OCI-LY7 (cell line): ENCODE results near the gene UTS2R. TPM values are rescaled to one million over a fixed set of nuclear protein-coding genes. Genes with fewer than 3 reads are reported as not detected.
"Not testable (repeated sequence)": the region's sequence is repeated elsewhere in the genome, so short reads cannot be mapped to it uniquely, and the experiment has no call there.

Source experiments
- BruUV-seq: library from RNA; stranded (reverse); fragments of 400-500 nt; replicated peaks from 2 replicates; lab custom pipeline; 2021; lab: Mats Ljungman, UMichigan
- CTCF ChIA-PET: fragments of 300-600 bp; sonication (Branson Sonifier 250); formaldehyde crosslinking; loops from one replicate; lab custom pipeline; 2022; ENCODE audit warnings: antibody characterized with exemption; ENCODE audit not compliant: unreplicated experiment; lab: Charles Lee
- POLR2A ChIA-PET: fragments of 300-600 bp; sonication (Branson Sonifier 250); formaldehyde crosslinking; loops from one replicate; lab custom pipeline; 2022; ENCODE audit warnings: antibody characterized with exemption; lab: Charles Lee
- DNase-seq: peaks from one replicate; pipeline ENCODE4 v3.0.0-alpha.2; 2015; ENCODE audit warnings: low spot score
- H2AFZ ChIP-seq: fragments of 200-600 bp; sonication (generic), shearing (Covaris generic); 2 replicates; pipeline ENCODE4 v1.6.1; 2014; ENCODE audit warnings: mild to moderate bottlenecking, antibody characterized with exemption, low read length, moderate library complexity
- H3K27ac ChIP-seq: fragments of 200-600 bp; sonication (generic); 2 replicates; pipeline ENCODE4 v1.5.1; 2014; ENCODE audit warnings: mixed run types, low read depth, mild to moderate bottlenecking, moderate library complexity, low read length, inconsistent platforms; ENCODE audit not compliant: poor library complexity, severe bottlenecking
- H3K36me3 ChIP-seq: fragments of 200-600 bp; sonication (generic); 2 replicates; pipeline ENCODE4 v1.6.1; 2014; ENCODE audit warnings: mild to moderate bottlenecking, antibody characterized with exemption, low read length, moderate library complexity, mixed read lengths; ENCODE audit not compliant: insufficient read depth
- H3K4me1 ChIP-seq: fragments of 200-600 bp; sonication (generic); 2 replicates; pipeline ENCODE4 v1.5.1; 2014; ENCODE audit warnings: mild to moderate bottlenecking, low read length; ENCODE audit not compliant: insufficient read depth, poor library complexity, severe bottlenecking
- H3K4me2 ChIP-seq: fragments of 200-600 bp; sonication (generic); 2 replicates; pipeline ENCODE4 v1.6.1; 2014; ENCODE audit warnings: mild to moderate bottlenecking, low read length
- H3K4me3 ChIP-seq: fragments of 200-600 bp; sonication (generic); 2 replicates; pipeline ENCODE4 v1.5.1; 2014; ENCODE audit warnings: mild to moderate bottlenecking, low read depth, low read length; ENCODE audit not compliant: poor library complexity, severe bottlenecking
- H3K79me2 ChIP-seq: fragments of 200-600 bp; sonication (generic); 2 replicates; pipeline ENCODE4 v1.6.1; 2016; ENCODE audit warnings: low read depth, mild to moderate bottlenecking, low read length, moderate library complexity, mixed read lengths; ENCODE audit not compliant: insufficient read depth
- H3K9me2 ChIP-seq: fragments of 200-600 bp; sonication (generic); 2 replicates; pipeline ENCODE4 v1.6.1; 2016; ENCODE audit warnings: mild to moderate bottlenecking, low read length, mixed read lengths; ENCODE audit not compliant: insufficient read depth
- H3K9me3 ChIP-seq: fragments of 200-600 bp; sonication (generic); 2 replicates; pipeline ENCODE4 v1.6.1; 2014; ENCODE audit warnings: mild to moderate bottlenecking, mixed run types, low read length, mixed read lengths
- H4K20me1 ChIP-seq: fragments of 200-600 bp; sonication (generic); 2 replicates; pipeline ENCODE4 v1.6.1; 2014; ENCODE audit warnings: mild to moderate bottlenecking, antibody characterized with exemption, low read length, moderate library complexity, mixed read lengths; ENCODE audit not compliant: insufficient read depth
- CTCF ChIP-seq: fragments of 200-600 bp; sonication (generic); conservative IDR thresholded peaks from 2 replicates; pipeline ENCODE4 v1.5.1; 2014; ENCODE audit warnings: mild to moderate bottlenecking, antibody characterized with exemption, low read length, moderate library complexity, mixed read lengths
- EZH2phosphoT487 ChIP-seq: fragments of 200-600 bp; sonication (generic); IDR thresholded peaks from 2 replicates; pipeline ENCODE4 v1.6.1; 2018; ENCODE audit warnings: low read depth, borderline replicate concordance, mild to moderate bottlenecking, mixed run types, antibody characterized with exemption, low read length, moderate library complexity, mixed read lengths
- intact Hi-C: fragments of 100-400 bp; cut with micrococcal nuclease; formaldehyde crosslinking; loops from one replicate; pipeline ENCODE4 v1.10.0; 2022; ENCODE audit not compliant: unreplicated experiment
- total RNA-seq, 2 experiments: library from RNA; depleted of rRNA in 1 of 2; stranded (reverse); fragments of >200 nt in 1 of 2; shearing (Covaris generic) in 1 of 2; gene quantifications; 2 replicates each; pipeline ENCODE4 v1.2.3, GENCODE V29; 2014 to 2022

UTS2R gene
- total RNA-seq, 2 experiments from 2014 or later, result 17.4 to 36.3 TPM

DNA sequence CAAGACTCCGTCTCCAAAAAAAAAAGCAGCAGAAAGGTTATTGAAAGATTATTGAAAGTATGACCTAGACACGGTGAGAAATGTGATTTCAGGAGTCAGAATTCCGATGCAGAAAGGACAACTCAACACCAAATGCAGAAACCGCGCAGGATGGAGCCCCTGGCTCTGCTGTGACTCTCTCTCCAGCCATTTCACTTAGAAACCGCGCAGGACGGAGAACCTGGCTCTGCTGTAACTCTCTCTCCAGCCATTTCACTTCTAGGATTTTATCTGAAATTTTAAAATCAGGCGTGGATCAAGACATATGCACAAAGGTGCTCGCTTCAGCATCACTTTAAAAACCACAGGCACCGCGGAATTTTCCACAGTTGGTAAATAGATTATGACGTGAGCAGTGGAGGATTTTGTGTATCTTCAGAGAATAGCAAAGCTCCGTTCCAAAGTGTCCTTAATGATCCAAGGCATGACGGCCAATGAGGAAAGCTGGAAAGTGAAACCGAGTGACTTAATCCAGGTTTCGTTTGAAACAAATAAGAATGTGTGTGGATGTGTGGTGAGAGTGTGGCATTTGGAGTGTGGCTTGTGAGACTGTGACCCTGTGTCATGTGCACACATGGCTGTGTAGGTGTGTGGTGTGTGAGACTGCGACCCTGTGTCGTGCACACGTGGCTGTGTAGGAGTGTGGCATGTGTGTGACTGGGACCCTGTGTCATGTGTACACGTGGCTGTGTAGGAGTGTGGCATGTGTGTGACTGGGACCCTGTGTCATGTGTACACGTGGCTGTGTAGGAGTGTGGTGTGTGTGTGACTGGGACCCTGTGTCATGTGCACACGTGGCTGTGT is 9.5 kb downstream of the UTS2R start:
- CTCF ChIA-PET, result no interaction called here
- Histone ChIP-seq H2AFZ (no peak overlapping the region), H4K20me1 (no peaks in the 10 kb centered on the region), H3K4me1 (peaks cover 8% of the 10 kb centered on the region), H3K4me3 (no peak overlapping the region), H3K36me3 (no peaks in the 10 kb centered on the region), H3K9me2 (no peaks in the 10 kb centered on the region), H3K4me2 (no peak overlapping the region), H3K79me2 (no peaks in the 10 kb centered on the region), H3K9me3 (no peaks in the 10 kb centered on the region), H3K27ac (no peak overlapping the region)
- intact Hi-C loops, result no loop called here
- DNase-seq, result no peak
- no peak for TF ChIP-seq CTCF
- TF ChIP-seq EZH2phosphoT487, result no peak
- no TSS peak for BruUV-seq
- POLR2A ChIA-PET, result interaction anchor here (0.7 kb wide), 1 partner anchor 8 kb away, joined by 5 read pairs; no protein-coding TSS in a partner anchor

DNA sequence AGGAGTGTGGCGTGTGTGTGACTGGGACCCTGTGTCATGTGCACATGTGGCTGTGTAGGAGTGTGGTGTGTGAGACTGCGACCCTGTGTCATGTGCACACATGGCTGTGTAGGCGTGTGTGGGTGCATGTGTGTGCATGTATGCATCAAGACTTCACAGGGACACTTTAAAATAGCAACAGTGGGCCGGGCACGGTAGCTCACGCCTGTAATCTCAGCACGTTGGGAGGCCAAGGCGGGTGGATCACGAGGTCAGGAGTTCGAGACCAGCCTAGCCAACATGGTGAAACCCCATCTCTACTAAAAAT is 10.1 kb downstream of the UTS2R start:
- POLR2A ChIA-PET, result interaction anchor here (0.7 kb wide), 1 partner anchor 9 kb away, joined by 5 read pairs; no protein-coding TSS in a partner anchor
- intact Hi-C loops, result not testable (repeated sequence)

DNA sequence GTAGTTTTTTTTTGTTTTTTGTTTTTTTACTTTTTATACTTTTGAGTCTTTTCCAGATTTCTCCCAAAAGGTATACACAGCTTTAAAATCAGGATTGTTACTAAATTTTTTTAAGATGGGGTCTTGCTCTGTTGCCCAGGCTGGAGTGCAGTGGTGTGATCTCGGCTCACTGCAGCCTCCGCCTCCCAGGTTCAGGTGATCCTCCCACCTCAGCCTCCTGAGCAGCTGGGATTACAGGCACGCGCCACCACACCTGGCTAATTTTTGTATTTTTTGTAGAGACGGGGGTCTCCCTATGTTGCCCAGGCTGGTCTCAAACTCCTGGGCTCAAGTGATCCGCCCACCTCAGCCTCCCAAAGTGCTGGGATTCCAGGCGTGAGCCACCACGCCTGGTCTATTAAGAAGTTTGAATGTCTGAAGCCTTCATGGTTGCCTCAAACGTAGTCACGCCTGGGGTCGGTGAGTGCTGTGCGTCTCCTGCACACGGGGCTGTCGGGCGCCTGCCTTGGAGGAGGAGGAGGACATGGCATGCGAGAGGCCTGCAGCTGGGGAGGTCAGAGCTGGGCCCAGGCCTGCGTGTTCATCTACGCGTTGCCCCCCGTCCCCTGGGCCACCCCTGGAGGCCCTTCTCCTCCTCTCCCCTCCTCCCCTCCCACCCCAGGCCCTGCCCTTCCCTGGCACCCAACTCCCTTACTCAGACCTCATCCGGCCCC is 10.8 kb downstream of the UTS2R start:
- BruUV-seq, H3K27ac ChIP-seq, H3K4me1 ChIP-seq, H3K9me3 ChIP-seq, H3K9me2 ChIP-seq, intact Hi-C loops, H2AFZ ChIP-seq, H3K4me2 ChIP-seq, H4K20me1 ChIP-seq, H3K79me2 ChIP-seq, H3K36me3 ChIP-seq, CTCF ChIA-PET, DNase-seq, H3K4me3 ChIP-seq: not testable (repeated sequence)
- POLR2A ChIA-PET, result interaction anchor here (0.7 kb wide), 1 partner anchor 10 kb away, joined by 5 read pairs; no protein-coding TSS in a partner anchor

More for the DNA sequence above, 10.1 kb downstream of the UTS2R start:
- BruUV-seq, H3K4me2 ChIP-seq, H3K36me3 ChIP-seq, DNase-seq, CTCF ChIA-PET, H2AFZ ChIP-seq, H3K4me1 ChIP-seq, H3K9me2 ChIP-seq, H4K20me1 ChIP-seq, H3K79me2 ChIP-seq, H3K27ac ChIP-seq, H3K9me3 ChIP-seq, H3K4me3 ChIP-seq: not testable (repeated sequence)
